T-helper 17 cell (primary cell): ENCODE data around the gene TBPL1. TPM values are rescaled to one million over a fixed set of nuclear protein-coding genes. Genes with fewer than 3 reads are reported as not detected.
"Not testable (repeated sequence)": the region's sequence is repeated elsewhere in the genome, so short reads cannot be mapped to it uniquely, and the experiment has no call there.

ENCODE experiments used
- ATAC-seq: fragments of 150-1000 bp; cut with Tn5 transposase; 2 replicates; pipeline ENCODE4 v1.10.0; 2021; ENCODE audit warnings: mild to moderate bottlenecking, moderate library complexity
- DNase-seq, 3 donors: peaks; one replicate each; pipeline versions ENCODE4 v3.0.0 to v3.0.0-alpha.2; 2020 to 2021
- H3K9me3 ChIP-seq: one replicate; pipeline ENCODE4 v1.7.0; 2013; ENCODE audit warnings: low read length, mild to moderate bottlenecking; ENCODE audit not compliant: control insufficient read depth, poor library complexity, severe bottlenecking
- H3K27ac Mint-ChIP-seq: one replicate; pipeline ENCODE4 v1.8.0; 2022; ENCODE audit warnings: mild to moderate bottlenecking, moderate library complexity, mixed read lengths
- H3K27me3 Mint-ChIP-seq: one replicate; pipeline ENCODE4 v1.8.0; 2022; ENCODE audit warnings: mixed read lengths
- H3K36me3 Mint-ChIP-seq: one replicate; pipeline ENCODE4 v1.8.0; 2022; ENCODE audit warnings: low read depth, mixed read lengths
- H3K4me1 Mint-ChIP-seq: one replicate; pipeline ENCODE4 v1.8.0; 2022; ENCODE audit warnings: mild to moderate bottlenecking, mixed read lengths
- H3K4me3 Mint-ChIP-seq: one replicate; pipeline ENCODE4 v1.8.0; 2022; ENCODE audit warnings: mild to moderate bottlenecking, moderate library complexity, mixed read lengths
- total RNA-seq, 4 donors: library from RNA in 2 of 4; stranded (reverse) in 2 of 4; gene quantifications; one replicate each; pipeline ENCODE4 v1.2.3 and lab custom pipeline; 2022 to 2026

TBPL1 gene
- total RNA-seq, 2 donors from 2014 or later = 23.9 to 33.7 TPM

GRCh38 chr6:133957227-133957626 is 4.2 kb downstream of the TBPL1 start:
- H3K27me3 Mint-ChIP-seq = no peaks in the 10 kb centered on the region
- no peak overlapping the region for H3K4me3 Mint-ChIP-seq
- no peaks in the 10 kb centered on the region for H3K9me3 ChIP-seq
- DNase-seq (no peak), ATAC-seq (no peak)
- no peak overlapping the region for H3K27ac Mint-ChIP-seq
- peaks cover 60% of the 10 kb centered on the region for H3K4me1 Mint-ChIP-seq
- peaks cover 2% of the 10 kb centered on the region for H3K36me3 Mint-ChIP-seq

GRCh38 chr6:133957780-133958242 is 4.8 kb downstream of the TBPL1 start:
- H3K36me3 Mint-ChIP-seq = peaks cover 2% of the 10 kb centered on the region
- DNase-seq (no peak), ATAC-seq (no peak)
- H3K4me1 Mint-ChIP-seq = peaks cover 61% of the 10 kb centered on the region
- no peaks in the 10 kb centered on the region for H3K9me3 ChIP-seq
- no peak overlapping the region for H3K4me3 Mint-ChIP-seq
- H3K27ac Mint-ChIP-seq = peak overlapping the region; percentile 27
- H3K27me3 Mint-ChIP-seq = no peaks in the 10 kb centered on the region

- no peak for ATAC-seq
- Mint-ChIP-seq H3K27me3 (no peaks in the 10 kb centered on the region), H3K27ac (no peak overlapping the region), H3K4me1 (peaks cover 62% of the 10 kb centered on the region), H3K36me3 (no peaks in the 10 kb centered on the region), H3K4me3 (no peak overlapping the region)
- no peak for DNase-seq
- H3K9me3 ChIP-seq = no peaks in the 10 kb centered on the region
Observed at GRCh38 chr6:133958791-133959190, 5.8 kb downstream of the TBPL1 start.

GRCh38 chr6:133959667-133960368 is 6.8 kb downstream of the TBPL1 start:
- H3K4me1 Mint-ChIP-seq = peaks cover 57% of the 10 kb centered on the region
- ATAC-seq (no peak), DNase-seq (no peak)
- no peaks in the 10 kb centered on the region for H3K27me3 Mint-ChIP-seq
- no peak overlapping the region for H3K4me3 Mint-ChIP-seq
- H3K9me3 ChIP-seq = no peaks in the 10 kb centered on the region
- peak overlapping the region; percentile 49 for H3K27ac Mint-ChIP-seq
- no peaks in the 10 kb centered on the region for H3K36me3 Mint-ChIP-seq

GRCh38 chr6:133961831-133962230 is 8.8 kb downstream of the TBPL1 start:
- H3K27ac Mint-ChIP-seq = peak overlapping the region; percentile 69
- DNase-seq (no peak), ATAC-seq (no peak)
- H3K36me3 Mint-ChIP-seq = no peaks in the 10 kb centered on the region
- H3K9me3 ChIP-seq = no peaks in the 10 kb centered on the region
- no peak overlapping the region for H3K4me3 Mint-ChIP-seq
- peaks cover 57% of the 10 kb centered on the region for H3K4me1 Mint-ChIP-seq
- H3K27me3 Mint-ChIP-seq = no peaks in the 10 kb centered on the region

- no peak overlapping the region for H3K4me3 Mint-ChIP-seq
- peak overlapping the region; percentile 29 for H3K27ac Mint-ChIP-seq
- no peaks in the 10 kb centered on the region for H3K27me3 Mint-ChIP-seq
- H3K36me3 Mint-ChIP-seq = no peaks in the 10 kb centered on the region
- ATAC-seq (peak; percentile 42), DNase-seq (no peak)
- peaks cover 53% of the 10 kb centered on the region for H3K4me1 Mint-ChIP-seq
- no peaks in the 10 kb centered on the region for H3K9me3 ChIP-seq
Observed at GRCh38 chr6:133964052-133964451, 11.0 kb downstream of the TBPL1 start.

- no peaks in the 10 kb centered on the region for H3K27me3 Mint-ChIP-seq
- peak overlapping the region; percentile 29 for H3K27ac Mint-ChIP-seq
- no peak for ATAC-seq
- peaks cover 47% of the 10 kb centered on the region for H3K4me1 Mint-ChIP-seq
- H3K9me3 ChIP-seq = no peaks in the 10 kb centered on the region
- DNase-seq = no peak
- no peaks in the 10 kb centered on the region for H3K36me3 Mint-ChIP-seq
- no peak overlapping the region for H3K4me3 Mint-ChIP-seq
Observed at GRCh38 chr6:133964702-133965101, 11.7 kb downstream of the TBPL1 start.

GRCh38 chr6:133965817-133966360 is 12.9 kb downstream of the TBPL1 start:
- H3K9me3 ChIP-seq = no peaks in the 10 kb centered on the region
- no peak for DNase-seq
- peak overlapping the region; percentile 85 for H3K27ac Mint-ChIP-seq
- H3K27me3 Mint-ChIP-seq = no peaks in the 10 kb centered on the region
- H3K4me3 Mint-ChIP-seq = peak overlapping the region; percentile 49
- peaks cover 44% of the 10 kb centered on the region for H3K4me1 Mint-ChIP-seq
- H3K36me3 Mint-ChIP-seq = no peaks in the 10 kb centered on the region
- ATAC-seq = no peak

- DNase-seq = no peak
- ATAC-seq = no peak
- Mint-ChIP-seq H3K27me3 (no peaks in the 10 kb centered on the region), H3K4me3 (peak overlapping the region; percentile 65), H3K36me3 (no peaks in the 10 kb centered on the region), H3K27ac (peak overlapping the region; percentile 85), H3K4me1 (peaks cover 46% of the 10 kb centered on the region)
- H3K9me3 ChIP-seq = no peaks in the 10 kb centered on the region
Observed at GRCh38 chr6:133966654-133967329, 13.8 kb downstream of the TBPL1 start.

- Mint-ChIP-seq H3K27ac (peak overlapping the region; percentile 85), H3K4me1 (peaks cover 41% of the 10 kb centered on the region), H3K4me3 (no peak overlapping the region), H3K27me3 (no peaks in the 10 kb centered on the region), H3K36me3 (no peaks in the 10 kb centered on the region)
- DNase-seq = no peak
- ATAC-seq = no peak
- no peaks in the 10 kb centered on the region for H3K9me3 ChIP-seq
Observed at GRCh38 chr6:133967347-133967746, 14.3 kb downstream of the TBPL1 start.

GRCh38 chr6:133967835-133968234 is 14.8 kb downstream of the TBPL1 start:
- H3K9me3 ChIP-seq, H3K4me3 Mint-ChIP-seq, H3K27ac Mint-ChIP-seq, ATAC-seq, H3K36me3 Mint-ChIP-seq, H3K27me3 Mint-ChIP-seq, DNase-seq: not testable (repeated sequence)
- peaks cover 38% of the 10 kb centered on the region for H3K4me1 Mint-ChIP-seq

- ATAC-seq = no peak
- Mint-ChIP-seq H3K27ac (no peak overlapping the region), H3K4me1 (peaks cover 40% of the 10 kb centered on the region), H3K27me3 (no peaks in the 10 kb centered on the region), H3K4me3 (no peak overlapping the region), H3K36me3 (no peaks in the 10 kb centered on the region)
- no peak for DNase-seq
- no peaks in the 10 kb centered on the region for H3K9me3 ChIP-seq
Observed at GRCh38 chr6:133969285-133969920, 16.4 kb downstream of the TBPL1 start.

- peak overlapping the region; percentile 56 for H3K4me3 Mint-ChIP-seq
- no peaks in the 10 kb centered on the region for H3K27me3 Mint-ChIP-seq
- no peak for ATAC-seq
- H3K36me3 Mint-ChIP-seq = no peaks in the 10 kb centered on the region
- no peak overlapping the region for H3K27ac Mint-ChIP-seq
- H3K9me3 ChIP-seq = no peaks in the 10 kb centered on the region
- DNase-seq = no peak
- peaks cover 36% of the 10 kb centered on the region for H3K4me1 Mint-ChIP-seq
Observed at GRCh38 chr6:133969921-133970295, 16.9 kb downstream of the TBPL1 start.
